ENCODE results near the gene YPEL1.

DNA sequence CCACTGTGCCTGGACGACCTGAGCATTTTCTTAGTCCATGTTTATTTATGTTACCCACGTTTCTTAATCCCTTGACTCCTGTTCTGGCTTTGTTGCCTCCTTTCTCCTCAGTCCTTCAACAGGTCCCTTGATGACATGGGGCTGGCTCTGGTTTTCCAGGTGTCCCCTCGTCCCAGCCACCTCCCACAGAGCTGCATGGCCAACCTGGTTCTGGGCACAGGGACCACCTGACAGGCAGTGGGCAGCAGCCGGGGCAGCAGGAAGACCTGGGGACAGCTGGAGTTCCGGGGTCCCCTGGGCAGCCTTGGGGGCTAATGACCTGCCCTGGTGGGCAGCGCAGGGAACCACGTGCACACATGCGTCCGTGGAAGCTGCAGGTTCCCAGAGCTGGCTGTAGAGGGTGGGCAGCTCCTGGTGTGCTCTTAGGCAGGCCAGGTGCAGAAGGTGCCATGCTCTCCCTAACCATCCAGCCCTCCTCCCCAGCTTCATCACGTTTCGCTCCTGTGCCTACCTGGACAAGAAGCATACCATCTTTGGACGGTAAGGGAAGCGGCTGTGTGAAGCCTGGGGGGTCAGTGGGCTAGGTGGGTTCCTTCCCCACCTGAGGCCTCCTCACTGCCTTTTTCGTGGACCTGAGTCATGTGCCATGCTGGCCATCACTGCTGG is 42.1 kb downstream of the YPEL1 start:
- no peak for TF ChIP-seq POLR2A (IDR thresholded peaks at IDR 0.05)
- TF ChIP-seq, protein P1, sequence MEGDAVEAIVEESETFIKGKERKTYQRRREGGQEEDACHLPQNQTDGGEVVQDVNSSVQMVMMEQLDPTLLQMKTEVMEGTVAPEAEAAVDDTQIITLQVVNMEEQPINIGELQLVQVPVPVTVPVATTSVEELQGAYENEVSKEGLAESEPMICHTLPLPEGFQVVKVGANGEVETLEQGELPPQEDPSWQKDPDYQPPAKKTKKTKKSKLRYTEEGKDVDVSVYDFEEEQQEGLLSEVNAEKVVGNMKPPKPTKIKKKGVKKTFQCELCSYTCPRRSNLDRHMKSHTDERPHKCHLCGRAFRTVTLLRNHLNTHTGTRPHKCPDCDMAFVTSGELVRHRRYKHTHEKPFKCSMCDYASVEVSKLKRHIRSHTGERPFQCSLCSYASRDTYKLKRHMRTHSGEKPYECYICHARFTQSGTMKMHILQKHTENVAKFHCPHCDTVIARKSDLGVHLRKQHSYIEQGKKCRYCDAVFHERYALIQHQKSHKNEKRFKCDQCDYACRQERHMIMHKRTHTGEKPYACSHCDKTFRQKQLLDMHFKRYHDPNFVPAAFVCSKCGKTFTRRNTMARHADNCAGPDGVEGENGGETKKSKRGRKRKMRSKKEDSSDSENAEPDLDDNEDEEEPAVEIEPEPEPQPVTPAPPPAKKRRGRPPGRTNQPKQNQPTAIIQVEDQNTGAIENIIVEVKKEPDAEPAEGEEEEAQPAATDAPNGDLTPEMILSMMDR (IDR thresholded peaks at IDR 0.05), result no peak

Measured in uterus (tissue), 2 donors.